AG09319 (cell line): ENCODE data around the gene HDDC2.
A peak's percentile ranks its signal among the peaks of the same experiment; 100 is the strongest.

ENCODE experiments used
- DNase-seq: peaks from one replicate; pipeline ENCODE4 v3.0.0-alpha.2; 2010; ENCODE audit warnings: low read depth; ENCODE audit errors: extremely low read depth
- TF ChIP-seq, protein P1 (sequence below): IDR thresholded peaks from 2 replicates; pipeline ENCODE4 v1.5.1; 2011; ENCODE audit warnings: low read depth, mild to moderate bottlenecking, inconsistent platforms, low read length, moderate library complexity

The HDDC2 gene

DNA sequence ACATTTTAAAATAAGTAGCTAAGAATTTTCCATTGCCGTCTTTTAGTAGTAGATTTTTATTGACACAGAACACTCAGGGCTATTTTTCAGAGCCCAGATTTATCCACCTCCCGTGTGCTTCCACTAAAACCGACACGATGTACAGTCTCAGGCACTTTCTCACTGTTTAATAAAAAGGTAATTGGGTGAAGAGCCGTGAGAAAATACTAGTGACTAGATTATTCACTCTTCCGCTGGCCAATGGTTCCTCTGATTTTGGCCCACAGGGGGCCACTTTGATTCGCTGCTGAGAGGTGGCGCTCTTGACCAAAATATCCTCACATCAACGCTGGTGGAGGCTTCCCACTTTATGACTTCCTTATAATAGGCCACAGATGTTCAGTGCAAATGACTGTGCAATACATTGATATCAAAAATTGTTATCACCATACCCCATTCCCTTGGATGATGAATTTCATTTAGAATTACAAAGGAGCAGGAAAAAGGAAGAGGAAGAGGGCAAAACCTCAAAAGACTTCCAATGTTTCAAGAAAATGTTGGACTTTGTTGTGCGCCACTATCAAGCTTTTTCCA is 12.3 kb upstream of the HDDC2 start:
- no peak for DNase-seq
- TF ChIP-seq, protein P1, sequence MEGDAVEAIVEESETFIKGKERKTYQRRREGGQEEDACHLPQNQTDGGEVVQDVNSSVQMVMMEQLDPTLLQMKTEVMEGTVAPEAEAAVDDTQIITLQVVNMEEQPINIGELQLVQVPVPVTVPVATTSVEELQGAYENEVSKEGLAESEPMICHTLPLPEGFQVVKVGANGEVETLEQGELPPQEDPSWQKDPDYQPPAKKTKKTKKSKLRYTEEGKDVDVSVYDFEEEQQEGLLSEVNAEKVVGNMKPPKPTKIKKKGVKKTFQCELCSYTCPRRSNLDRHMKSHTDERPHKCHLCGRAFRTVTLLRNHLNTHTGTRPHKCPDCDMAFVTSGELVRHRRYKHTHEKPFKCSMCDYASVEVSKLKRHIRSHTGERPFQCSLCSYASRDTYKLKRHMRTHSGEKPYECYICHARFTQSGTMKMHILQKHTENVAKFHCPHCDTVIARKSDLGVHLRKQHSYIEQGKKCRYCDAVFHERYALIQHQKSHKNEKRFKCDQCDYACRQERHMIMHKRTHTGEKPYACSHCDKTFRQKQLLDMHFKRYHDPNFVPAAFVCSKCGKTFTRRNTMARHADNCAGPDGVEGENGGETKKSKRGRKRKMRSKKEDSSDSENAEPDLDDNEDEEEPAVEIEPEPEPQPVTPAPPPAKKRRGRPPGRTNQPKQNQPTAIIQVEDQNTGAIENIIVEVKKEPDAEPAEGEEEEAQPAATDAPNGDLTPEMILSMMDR, result peak; percentile 81

GRCh38 chr6:125312950-125313349 is 11.2 kb upstream of the HDDC2 start:
- TF ChIP-seq, protein P1, result no peak
- no peak for DNase-seq

GRCh38 chr6:125312478-125312877 is 10.7 kb upstream of the HDDC2 start:
- TF ChIP-seq, protein P1, result no peak
- no peak for DNase-seq

- TF ChIP-seq, protein P1, result peak; percentile 62
- DNase-seq, result no peak
Measured at GRCh38 chr6:125310994-125311649, 9.4 kb upstream of the HDDC2 start.

DNA sequence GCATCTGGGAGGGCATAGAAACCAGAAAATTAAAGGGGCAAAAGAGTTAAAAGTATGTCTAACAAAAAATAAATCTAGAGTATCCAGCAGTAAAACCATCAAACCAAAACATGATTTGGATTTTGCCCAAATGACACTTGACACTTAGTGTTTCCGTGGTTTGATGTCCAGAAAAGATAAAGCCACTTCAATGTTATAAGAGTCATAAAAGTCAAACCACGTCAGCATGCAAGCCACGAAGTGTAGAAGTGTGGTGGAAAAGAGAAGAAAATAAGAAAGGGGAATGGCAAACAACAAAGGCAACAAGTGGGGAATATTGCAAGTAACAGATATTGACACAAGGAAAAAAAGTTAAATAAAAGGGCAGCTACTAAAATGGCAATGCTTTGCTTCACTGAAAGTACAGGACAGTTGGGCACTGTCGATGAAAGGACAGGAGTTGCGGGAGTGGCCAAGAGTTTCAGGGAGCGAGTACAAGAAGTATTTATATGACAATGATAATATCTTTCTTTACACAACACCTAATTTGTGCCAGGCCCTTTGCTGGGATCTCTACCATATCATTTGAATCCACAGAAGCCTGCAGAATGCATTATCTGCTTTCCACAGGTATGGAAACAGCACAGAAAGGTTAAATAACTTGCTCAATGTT is 6.3 kb upstream of the HDDC2 start:
- TF ChIP-seq, protein P1, result no peak
- DNase-seq, result no peak

DNA sequence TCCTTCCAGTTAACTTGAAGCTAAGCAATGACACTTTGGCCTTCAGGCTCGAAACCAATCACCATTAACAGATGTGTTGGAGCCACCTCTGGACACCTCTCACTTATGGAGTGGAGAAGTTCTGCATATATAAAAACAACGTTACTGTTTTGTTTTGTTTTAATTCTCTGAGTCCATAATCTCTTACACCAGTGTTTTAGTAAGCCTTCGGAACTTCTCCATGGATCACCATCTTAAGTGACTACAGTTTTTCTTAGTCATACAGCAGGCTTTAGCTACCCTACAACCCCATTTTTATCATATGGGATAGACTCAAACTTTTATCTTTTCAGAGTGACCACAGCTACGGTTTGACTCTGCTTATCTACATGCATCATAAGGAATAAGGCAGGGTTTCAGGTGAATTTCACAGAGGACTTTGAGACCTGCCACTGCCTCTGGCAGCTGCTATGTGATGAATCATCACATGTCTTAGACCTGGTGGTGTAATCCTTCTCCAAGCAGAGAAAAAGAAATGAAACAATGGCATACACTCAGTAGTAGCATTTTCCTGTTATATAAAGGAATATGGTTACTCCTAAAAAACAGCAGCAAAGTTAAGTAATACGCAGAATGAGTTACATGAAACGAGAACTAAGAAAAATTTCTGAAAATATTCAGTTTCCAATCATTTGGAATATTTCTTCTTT is 5.5 kb upstream of the HDDC2 start:
- DNase-seq, result no peak
- TF ChIP-seq, protein P1, result no peak

DNA sequence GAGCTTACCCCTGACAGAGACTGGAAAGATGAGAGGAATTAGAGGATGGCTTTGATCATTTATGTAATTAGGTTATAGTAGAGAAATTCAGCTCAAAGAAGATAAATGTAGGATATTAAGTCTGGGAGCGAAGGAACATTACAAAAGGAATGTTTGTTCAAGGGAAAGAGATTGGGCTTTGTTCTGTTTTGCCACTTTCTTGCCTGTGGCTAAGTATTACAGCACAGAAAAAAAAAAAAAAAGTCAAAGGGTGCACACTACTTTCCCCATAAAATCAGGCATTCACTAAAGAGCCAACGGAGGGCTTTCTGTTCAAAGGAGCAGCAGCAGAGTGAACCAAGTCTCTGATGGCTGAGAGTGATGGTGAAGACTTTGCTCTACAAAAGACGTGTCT is 5.0 kb upstream of the HDDC2 start:
- TF ChIP-seq, protein P1, result no peak
- DNase-seq, result no peak
